Fibroblast of mammary gland (primary cell): Measurements from ENCODE around the gene CSTF3.

Source experiments
- DNase-seq: peaks from one replicate; pipeline ENCODE4 v3.0.0-alpha.2; 2010; ENCODE audit warnings: low read depth
- H3K4me3 ChIP-seq: 2 replicates; pipeline ENCODE4 v1.5.1; 2011; ENCODE audit warnings: low read depth, mild to moderate bottlenecking, low read length, moderate library complexity; ENCODE audit not compliant: control insufficient read depth
- TF ChIP-seq, protein P1 (sequence below): conservative IDR thresholded peaks from 2 replicates; pipeline ENCODE4 v1.5.1; 2011; ENCODE audit warnings: low read depth, low read length, inconsistent platforms; ENCODE audit not compliant: control insufficient read depth, insufficient read depth

Gene CSTF3

DNA sequence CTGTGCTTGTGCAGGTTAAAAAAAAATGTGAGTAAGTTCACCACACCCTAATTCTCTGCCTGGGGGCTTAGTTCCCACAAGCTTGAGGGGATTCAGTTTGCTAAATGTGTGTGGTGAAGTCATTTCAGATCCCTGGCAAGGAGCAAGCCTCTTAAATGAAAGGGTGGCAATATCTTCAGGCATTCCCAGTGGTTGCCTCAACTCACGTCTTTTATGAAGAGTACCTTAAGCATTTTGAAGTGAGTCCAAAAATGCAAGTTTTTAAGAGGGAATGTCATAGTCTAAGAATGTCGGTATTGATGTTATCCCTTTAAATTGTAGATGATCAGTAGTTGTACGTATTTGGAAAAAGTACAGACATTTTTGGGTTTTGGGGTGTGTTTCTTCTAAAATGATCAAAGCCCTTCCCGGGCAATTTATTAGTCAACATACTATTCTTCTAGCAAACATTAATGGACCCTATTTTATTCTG is 117.0 kb downstream of the CSTF3 start:
- no peak overlapping the region for H3K4me3 ChIP-seq
- TF ChIP-seq, protein P1, sequence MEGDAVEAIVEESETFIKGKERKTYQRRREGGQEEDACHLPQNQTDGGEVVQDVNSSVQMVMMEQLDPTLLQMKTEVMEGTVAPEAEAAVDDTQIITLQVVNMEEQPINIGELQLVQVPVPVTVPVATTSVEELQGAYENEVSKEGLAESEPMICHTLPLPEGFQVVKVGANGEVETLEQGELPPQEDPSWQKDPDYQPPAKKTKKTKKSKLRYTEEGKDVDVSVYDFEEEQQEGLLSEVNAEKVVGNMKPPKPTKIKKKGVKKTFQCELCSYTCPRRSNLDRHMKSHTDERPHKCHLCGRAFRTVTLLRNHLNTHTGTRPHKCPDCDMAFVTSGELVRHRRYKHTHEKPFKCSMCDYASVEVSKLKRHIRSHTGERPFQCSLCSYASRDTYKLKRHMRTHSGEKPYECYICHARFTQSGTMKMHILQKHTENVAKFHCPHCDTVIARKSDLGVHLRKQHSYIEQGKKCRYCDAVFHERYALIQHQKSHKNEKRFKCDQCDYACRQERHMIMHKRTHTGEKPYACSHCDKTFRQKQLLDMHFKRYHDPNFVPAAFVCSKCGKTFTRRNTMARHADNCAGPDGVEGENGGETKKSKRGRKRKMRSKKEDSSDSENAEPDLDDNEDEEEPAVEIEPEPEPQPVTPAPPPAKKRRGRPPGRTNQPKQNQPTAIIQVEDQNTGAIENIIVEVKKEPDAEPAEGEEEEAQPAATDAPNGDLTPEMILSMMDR, result no peak
- no peak for DNase-seq

DNA sequence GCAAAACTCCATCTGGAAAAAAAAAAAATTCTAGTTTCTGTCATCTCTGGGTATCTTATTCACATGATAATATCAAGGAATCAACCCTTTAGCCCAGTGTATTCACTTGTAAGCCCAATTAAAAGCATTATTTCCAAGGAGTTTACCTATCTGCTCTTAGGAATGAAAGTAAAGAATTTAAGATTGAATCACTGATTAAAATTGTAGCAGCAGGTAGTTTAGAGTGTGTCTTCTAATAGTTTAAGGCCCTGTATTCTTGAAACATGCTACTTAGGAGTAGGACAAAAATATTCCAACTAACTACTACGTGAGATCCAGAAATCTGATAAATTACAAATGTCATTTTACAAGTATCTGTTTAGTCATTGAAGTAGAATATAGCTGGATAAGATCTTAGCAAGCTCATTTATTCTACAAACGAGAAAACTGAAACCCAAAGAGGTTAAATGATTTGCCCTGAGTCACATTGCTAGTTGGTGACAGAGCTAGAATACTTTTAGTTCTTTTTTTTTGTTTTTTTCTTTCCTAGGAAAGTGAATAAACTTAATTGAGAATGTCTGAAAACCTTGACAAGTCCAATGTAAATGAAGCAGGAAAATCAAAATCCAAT is 118.0 kb downstream of the CSTF3 start:
- no peak for DNase-seq
- TF ChIP-seq, protein P1, result no peak
- no peak overlapping the region for H3K4me3 ChIP-seq

DNA sequence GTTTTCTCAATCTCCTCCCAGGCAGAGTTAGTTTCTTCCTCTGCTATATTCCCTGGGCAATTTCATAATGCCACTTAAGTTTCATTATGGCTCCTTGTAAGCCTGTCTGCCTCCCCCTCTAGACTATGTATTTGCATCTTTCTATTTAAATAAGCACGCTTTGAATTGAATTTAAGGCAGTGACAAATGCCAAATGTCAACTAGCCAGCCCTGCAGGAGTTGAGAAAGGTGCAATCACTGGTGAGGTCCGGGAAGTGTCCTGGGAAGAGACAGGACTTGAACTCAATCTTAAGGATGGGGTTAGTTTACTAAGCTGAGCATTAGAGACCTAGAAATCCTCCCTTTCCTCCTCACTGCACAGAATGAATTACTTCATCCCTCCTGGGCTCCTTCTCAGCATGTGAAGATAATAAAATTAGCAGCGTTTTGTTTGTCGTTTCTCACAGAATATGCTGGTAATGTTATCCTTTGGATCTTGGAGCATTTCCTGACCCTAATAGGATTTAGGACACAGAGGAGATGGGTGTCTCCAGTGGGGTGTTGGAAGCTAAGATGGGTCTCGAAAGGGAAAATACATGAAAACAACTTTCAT is 120.3 kb downstream of the CSTF3 start:
- TF ChIP-seq, protein P1, result no peak
- H3K4me3 ChIP-seq, result peak overlapping the region; percentile 80
- no peak for DNase-seq

DNA sequence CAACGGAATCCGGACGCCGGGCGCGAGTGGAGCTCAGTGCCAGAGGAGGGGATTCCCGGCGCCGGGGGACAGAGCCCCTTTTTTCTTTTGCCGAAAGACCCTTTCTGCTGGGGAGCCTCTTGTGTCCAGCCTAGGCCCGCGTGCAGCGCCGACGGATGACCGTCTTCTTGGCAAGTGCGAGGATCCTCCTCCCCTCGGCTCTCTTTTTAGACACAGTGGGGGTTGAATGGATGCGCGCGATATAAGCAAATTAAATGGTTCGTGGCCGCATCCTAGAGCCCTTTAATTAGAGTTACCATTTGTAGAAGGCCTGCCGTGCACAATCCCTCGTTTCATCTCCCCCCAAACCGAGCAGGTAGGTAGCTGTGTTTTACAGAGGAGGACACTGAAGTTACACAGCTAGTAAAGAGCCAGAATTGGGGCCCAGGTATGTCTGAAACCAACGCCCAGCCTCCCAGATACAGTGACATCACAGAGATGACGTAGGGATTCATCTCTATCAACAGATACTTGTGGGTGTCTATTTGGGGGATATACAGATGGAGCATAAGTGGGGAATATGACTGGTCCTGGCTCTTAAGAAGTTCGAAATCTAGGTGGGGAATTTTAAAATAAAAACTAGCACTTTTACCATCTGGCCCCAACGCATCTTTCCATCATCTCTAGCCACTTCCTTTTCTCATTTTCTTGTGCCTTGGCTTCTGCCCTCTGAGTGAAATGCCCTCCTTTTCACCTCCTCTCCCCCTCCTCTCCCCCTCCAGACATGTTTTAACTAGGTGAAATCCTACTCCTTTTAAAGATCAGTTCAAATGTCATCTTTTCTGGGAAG is 121.0 kb downstream of the CSTF3 start:
- H3K4me3 ChIP-seq, result peak overlapping the region; percentile 80
- peak; percentile 48 for DNase-seq
- TF ChIP-seq, protein P1, result no peak

DNA sequence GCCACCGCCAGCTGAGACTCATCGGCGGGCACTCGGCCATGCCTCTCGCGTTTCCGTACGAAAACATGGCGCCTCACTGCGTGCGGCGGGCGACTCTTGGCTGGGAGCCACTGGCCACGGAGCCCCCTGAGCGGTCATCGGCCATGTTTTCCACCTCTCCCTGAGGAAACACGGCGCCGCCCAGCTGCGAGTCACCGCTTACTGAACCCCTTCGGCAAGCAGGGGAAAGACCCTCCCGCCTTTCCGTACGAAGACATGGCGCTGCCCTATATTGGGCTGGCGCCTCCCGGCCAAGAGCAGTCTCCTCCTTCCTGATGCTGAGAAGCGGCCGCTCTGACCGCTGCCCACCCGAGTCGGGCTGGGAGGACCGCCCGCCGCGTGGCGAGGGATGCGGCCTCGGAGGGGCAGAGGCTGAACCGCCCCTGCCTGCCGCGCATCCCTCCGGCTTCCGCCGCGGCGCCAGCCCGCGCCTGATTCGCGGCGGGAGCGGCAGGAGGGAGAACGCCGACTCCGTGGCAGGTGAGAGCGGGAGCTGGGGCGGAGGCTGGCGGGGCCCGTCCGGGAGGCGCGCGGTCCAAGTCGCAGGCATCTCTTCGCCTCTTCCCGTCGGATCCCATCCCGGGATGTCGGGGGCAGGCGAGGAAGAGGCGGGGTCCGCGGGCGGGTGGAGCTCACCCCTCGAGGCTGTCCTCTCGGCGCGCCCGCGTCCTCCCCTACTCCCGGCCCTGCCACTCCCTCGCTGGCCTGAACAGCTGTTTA is 121.8 kb downstream of the CSTF3 start, which contains the start of gene TCP11L1:
Gene TCP11L1 (plus strand): TSS at position 299 of the 759 bp plus-strand sequence. CDS start 4,202 bp downstream, outside the sequence.
- peak; percentile 91 for DNase-seq
- peak within 1 kb of the TSS; percentile 80 for H3K4me3 ChIP-seq
- TF ChIP-seq, protein P1, result no peak

DNA sequence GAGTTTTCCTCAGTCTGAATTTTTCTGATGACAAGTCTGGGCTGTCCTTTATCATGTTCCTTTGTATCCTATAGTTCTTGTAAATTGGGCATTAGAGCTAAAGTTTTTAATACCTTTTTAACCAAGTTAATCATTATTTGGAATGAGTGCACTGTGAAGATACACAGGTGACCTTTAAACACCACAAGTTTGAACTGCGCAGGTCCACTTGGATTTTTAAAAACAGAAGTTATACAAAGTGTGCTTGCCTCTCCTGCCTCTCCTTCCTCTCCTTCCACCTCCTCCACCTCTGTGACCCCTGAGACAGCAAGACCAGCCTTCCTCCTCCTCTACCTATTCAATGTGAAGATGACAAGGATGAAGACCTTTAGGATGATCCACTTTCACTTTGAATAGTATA is 126.3 kb downstream of the CSTF3 start:
- TF ChIP-seq, protein P1, result no peak
- no peak for DNase-seq
- H3K4me3 ChIP-seq, result no peak overlapping the region
